ENCODE results near the gene MORC1.

The MORC1 gene

DNA sequence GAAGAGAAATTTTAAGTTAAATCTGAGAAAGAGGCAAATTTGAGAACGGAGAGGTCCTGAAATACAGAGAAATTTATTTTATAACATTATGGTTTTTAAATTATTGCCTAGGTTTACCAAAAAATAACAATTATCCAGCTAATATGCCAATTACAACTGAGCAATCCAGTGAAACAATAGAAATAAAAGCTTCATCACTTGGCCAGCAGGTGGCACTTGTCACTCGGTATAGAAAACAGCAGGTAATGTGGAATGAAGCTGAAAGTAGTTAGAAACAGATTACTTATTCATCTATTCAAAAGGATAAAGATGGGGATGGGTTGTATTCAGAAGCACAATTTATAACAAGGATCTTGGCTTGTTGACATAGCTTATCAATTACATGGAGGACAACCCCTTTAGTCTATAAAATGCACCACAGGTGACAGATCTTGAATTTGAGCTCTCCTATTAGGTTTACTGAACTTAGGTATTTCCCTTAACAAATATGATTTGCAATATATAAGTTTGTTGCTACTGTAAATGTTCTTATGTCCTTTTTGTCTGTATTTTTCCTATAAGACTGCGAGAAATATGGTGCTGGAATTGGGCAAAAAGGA, 94.2 kb downstream of the MORC1 start:
- H3K4me3 ChIP-seq (replicated peaks; ENCODE audit: low read depth, low read length), result no peak overlapping the region
- peak; percentile 2 for DNase-seq (ENCODE audit: extremely low read depth, low read depth)
- TF ChIP-seq, protein P1, sequence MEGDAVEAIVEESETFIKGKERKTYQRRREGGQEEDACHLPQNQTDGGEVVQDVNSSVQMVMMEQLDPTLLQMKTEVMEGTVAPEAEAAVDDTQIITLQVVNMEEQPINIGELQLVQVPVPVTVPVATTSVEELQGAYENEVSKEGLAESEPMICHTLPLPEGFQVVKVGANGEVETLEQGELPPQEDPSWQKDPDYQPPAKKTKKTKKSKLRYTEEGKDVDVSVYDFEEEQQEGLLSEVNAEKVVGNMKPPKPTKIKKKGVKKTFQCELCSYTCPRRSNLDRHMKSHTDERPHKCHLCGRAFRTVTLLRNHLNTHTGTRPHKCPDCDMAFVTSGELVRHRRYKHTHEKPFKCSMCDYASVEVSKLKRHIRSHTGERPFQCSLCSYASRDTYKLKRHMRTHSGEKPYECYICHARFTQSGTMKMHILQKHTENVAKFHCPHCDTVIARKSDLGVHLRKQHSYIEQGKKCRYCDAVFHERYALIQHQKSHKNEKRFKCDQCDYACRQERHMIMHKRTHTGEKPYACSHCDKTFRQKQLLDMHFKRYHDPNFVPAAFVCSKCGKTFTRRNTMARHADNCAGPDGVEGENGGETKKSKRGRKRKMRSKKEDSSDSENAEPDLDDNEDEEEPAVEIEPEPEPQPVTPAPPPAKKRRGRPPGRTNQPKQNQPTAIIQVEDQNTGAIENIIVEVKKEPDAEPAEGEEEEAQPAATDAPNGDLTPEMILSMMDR (IDR thresholded peaks at IDR 0.05; ENCODE audit: low read depth, low read length, missing control alignments), result peak; percentile 61

DNA sequence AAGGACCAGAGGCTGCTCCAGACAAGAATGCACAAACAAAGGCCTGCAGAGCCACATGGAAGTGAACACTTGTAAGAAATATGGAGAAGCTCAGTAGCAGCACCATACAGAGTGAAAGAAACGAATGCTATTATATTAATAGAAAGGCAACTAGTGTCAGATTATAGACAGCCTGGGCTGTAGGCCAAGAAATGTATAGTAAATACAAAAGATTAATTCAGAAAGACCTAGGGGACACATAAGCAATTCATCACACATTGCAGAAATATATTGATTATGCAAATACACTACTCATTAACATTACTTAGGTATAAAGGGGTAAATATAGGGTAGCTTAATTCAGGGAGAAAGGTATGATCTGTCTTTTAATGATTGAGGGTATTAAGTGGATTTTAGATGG, 94.8 kb downstream of the MORC1 start:
- no peak for DNase-seq (ENCODE audit: extremely low read depth, low read depth)
- no peak overlapping the region for H3K4me3 ChIP-seq (replicated peaks; ENCODE audit: low read depth, low read length)
- TF ChIP-seq, protein P1 (IDR thresholded peaks at IDR 0.05; ENCODE audit: low read depth, low read length, missing control alignments), result no peak

DNA sequence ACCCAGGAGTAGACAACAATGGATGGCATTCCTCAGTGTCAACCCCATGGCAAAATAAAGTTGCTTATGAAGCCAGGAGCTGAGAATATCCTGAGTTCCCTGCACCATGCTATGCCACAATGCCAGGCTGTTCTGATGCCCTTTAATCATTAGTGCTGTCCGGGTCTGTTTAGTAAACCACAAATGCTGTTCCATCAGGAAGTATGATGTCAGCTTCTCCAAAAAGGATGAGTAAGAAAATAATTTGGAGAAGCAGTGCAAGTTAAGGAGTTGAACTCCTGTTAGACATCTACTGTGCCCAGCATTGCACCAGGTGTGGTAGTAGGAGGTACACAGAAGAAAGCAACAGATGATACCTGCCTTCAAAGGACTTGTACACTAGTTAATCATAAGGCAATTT, 96.4 kb downstream of the MORC1 start:
- TF ChIP-seq, protein P1 (IDR thresholded peaks at IDR 0.05; ENCODE audit: low read depth, low read length, missing control alignments), result no peak

DNA sequence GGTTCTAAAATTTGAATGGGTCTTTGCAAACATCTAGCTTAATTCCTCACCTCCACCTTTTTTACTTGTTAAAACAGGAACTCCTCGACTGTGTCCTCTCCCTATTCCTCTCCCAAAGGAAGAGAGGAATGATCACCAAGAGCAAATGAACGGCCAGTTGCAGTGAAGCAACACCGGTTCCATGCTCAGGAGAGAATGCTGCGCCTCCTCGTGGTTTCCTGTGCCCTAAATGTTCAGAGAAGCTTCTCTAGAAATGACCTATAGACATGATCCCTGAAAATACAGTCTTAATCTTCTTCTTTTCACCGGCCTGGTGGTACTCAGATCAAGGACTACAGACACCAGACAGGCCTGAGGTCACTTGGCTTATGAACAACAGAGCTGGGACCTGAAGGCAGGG, 99.1 kb downstream of the MORC1 start:
- DNase-seq (ENCODE audit: extremely low read depth, low read depth), result no peak
- H3K4me3 ChIP-seq (replicated peaks; ENCODE audit: low read depth, low read length), result no peak overlapping the region
- TF ChIP-seq, protein P1 (IDR thresholded peaks at IDR 0.05; ENCODE audit: low read depth, low read length, missing control alignments), result no peak

More for the DNA sequence above, 96.4 kb downstream of the MORC1 start:
- no peak for DNase-seq (ENCODE audit: extremely low read depth, low read depth)
- no peak overlapping the region for H3K4me3 ChIP-seq (replicated peaks; ENCODE audit: low read depth, low read length)

DNA sequence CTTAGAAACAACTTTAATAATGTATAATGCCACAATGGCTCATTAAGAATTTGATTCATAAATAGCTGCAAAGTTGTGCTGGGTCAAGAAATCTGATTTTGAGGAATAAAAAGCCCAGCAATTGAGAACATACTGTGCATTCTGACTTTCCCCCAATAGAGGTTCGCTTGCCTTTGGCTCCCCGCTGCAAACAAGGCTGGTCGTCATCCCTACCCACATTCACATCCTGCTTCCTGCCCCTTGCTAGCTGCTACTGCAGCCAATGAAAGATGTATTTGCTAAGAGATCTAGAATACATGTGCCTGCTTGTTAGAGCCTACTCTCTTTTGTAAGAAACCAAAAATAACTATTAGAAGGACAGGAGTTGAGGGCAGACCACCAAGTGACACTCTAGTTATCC, 112.5 kb downstream of the MORC1 start:
- H3K4me3 ChIP-seq (replicated peaks; ENCODE audit: low read depth, low read length), result no peak overlapping the region
- TF ChIP-seq, protein P1 (IDR thresholded peaks at IDR 0.05; ENCODE audit: low read depth, low read length, missing control alignments), result no peak
- no peak for DNase-seq (ENCODE audit: extremely low read depth, low read depth)

DNA sequence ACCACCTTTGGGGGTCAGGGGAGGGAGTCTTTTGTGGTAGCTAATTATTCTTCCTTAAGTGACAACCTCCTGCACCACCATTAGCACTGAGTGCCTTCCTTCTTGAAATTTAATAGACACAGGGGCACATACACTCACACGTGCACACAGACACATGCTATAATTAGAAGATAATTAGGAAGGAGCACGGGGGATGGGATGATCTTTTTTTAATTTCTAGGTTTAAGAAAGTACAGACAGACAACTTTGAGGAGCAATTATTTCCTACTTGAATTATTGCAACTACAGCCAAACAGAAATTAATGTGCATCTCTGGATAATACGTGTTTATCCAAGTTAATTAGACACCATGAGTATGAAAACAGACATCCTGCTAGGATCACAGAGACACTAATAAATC, 119.5 kb downstream of the MORC1 start:
- TF ChIP-seq, protein P1 (IDR thresholded peaks at IDR 0.05; ENCODE audit: low read depth, low read length, missing control alignments), result no peak
- no peak overlapping the region for H3K4me3 ChIP-seq (replicated peaks; ENCODE audit: low read depth, low read length)
- DNase-seq (ENCODE audit: extremely low read depth, low read depth), result no peak

DNA sequence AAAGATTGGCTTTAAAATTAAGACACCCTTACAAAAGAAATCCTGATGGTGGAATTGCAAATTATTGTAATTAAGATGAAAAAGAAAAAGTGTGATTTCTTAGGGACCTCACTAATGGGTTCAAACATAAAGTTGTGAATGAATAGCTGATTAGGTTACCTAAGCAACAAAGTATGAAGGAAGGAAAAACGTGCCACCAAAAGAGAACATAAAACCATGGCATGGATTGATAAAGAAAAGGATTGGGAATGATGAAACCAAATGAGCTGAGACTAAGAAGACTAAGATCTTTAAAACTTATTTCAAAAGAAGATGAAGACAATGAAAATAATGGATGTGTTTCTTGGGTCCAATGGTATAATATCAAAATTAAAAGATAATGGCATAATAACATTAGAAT, 132.1 kb downstream of the MORC1 start:
- no peak for DNase-seq (ENCODE audit: extremely low read depth, low read depth)
- TF ChIP-seq, protein P1 (IDR thresholded peaks at IDR 0.05; ENCODE audit: low read depth, low read length, missing control alignments), result no peak

More for the DNA sequence above, 132.1 kb downstream of the MORC1 start:
- no peak overlapping the region for H3K4me3 ChIP-seq (replicated peaks; ENCODE audit: low read depth, low read length)
